Coronary artery (tissue), 2 donors: ENCODE data around the gene PPP1R14C.

Source experiments
- DNase-seq: peaks from one replicate; pipeline ENCODE4 v3.0.0-alpha.2; 2017; ENCODE audit warnings: low spot score
- H3K27ac ChIP-seq, 2 donors: fragments of 200-600 bp; sonication (generic); one replicate each; pipeline ENCODE4 v1.5.1; 2016 to 2019
- H3K4me3 ChIP-seq: fragments of 200-600 bp; sonication (generic); 2 replicates; pipeline ENCODE4 v1.5.1; 2016; ENCODE audit warnings: mild to moderate bottlenecking, moderate library complexity
- TF ChIP-seq, protein P1 (sequence below): fragments of 200-600 bp; sonication (generic); IDR thresholded peaks from one replicate; pipeline ENCODE4 v1.5.1; 2019; ENCODE audit warnings: antibody characterized with exemption

Gene PPP1R14C

DNA sequence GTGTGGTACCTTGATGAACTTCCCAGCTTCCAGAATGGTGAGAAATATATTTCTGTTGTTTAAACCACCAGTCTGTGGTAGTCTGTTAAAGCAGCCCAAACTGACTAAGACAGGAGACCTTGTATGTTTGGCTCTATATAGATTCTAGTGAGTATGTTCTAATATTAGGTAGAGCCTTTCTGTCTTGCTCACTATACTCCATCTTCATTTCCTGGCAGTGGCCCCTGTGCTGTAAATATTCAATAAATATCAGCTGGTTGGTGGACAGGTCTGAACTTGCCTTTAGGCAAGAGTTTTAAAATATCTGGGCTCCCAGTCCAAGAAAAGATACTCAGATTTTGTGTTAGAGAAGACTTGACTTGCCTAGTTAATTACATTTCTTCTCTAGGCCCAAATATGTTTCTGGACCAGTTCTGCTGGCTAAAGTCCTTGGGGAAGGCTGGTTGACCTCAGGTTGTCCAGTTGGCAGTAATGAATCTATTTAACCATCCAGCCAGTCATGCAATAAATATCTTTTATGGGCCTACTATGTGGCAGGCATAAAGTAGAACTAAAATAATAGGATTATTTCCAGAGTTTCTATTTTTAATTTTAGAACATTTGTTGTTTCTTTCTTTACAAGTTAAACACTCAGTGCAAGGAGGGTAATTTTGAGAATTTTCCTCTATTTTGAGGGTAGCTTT is 22.3 kb downstream of the PPP1R14C start:
- TF ChIP-seq, protein P1, sequence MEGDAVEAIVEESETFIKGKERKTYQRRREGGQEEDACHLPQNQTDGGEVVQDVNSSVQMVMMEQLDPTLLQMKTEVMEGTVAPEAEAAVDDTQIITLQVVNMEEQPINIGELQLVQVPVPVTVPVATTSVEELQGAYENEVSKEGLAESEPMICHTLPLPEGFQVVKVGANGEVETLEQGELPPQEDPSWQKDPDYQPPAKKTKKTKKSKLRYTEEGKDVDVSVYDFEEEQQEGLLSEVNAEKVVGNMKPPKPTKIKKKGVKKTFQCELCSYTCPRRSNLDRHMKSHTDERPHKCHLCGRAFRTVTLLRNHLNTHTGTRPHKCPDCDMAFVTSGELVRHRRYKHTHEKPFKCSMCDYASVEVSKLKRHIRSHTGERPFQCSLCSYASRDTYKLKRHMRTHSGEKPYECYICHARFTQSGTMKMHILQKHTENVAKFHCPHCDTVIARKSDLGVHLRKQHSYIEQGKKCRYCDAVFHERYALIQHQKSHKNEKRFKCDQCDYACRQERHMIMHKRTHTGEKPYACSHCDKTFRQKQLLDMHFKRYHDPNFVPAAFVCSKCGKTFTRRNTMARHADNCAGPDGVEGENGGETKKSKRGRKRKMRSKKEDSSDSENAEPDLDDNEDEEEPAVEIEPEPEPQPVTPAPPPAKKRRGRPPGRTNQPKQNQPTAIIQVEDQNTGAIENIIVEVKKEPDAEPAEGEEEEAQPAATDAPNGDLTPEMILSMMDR: no peak
- no peak for DNase-seq
- Histone ChIP-seq H3K27ac (no peak overlapping the region), H3K4me3 (no peak overlapping the region)

DNA sequence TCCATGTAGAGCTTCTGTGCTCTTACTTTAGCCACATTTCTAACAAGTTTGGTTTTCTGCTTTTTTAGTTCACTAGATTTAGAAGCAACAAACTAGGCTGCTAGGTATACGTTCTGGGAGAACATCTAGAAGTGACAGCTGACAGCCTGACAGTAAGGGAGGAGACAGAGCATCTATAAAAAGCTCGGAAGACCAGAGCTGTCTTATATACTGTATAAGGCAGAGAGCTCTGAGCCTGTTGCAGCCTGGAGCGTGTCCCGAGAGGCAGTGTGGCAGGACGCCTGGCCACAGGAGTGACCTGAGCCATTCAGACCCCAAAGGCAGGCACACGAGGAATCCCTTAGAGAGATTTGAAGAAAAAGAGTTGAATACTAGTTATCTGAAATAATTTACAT is 24.6 kb downstream of the PPP1R14C start:
- Histone ChIP-seq H3K4me3 (no peak overlapping the region), H3K27ac (no peak overlapping the region)
- DNase-seq: no peak
- TF ChIP-seq, protein P1: no peak

DNA sequence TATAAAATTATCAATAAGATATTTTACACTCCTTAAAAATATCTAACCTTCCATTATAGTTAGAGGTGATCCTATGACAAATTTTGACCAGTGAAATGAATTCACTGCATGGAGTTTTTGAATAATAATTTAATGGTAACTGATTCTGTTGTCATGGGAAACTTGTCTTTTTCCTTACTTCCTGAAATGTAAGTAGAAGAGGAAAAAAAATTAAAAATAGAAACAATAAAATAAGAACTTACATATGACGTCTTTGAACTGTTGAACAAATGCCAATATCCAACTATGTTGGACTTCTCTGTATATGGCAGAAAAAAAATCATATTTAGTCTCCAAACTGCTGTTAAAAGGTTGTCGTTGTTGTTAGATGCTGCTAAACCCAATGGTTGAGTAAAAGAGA is 26.3 kb downstream of the PPP1R14C start:
- no peak overlapping the region for H3K4me3 ChIP-seq
- TF ChIP-seq, protein P1: no peak
- DNase-seq: no peak
- H3K27ac ChIP-seq: no peak overlapping the region

DNA sequence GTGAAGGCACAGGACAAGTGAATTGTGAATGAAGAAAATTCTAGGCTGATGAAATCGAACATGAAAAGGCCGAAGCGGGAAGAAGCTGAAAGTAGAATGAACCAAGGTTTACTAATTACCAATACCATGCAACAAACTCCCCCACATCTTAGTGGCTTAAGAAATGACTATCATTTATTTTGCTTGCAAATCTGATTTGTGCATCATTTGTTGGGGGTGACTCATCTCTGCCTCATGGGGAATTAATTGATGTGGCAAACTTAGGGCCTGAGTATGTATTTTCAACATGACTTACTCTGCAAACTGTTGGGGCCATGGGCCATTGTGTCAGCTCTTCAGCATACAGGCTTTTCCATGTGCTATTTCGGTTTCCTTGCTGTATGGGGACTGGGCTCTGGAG is 26.8 kb downstream of the PPP1R14C start:
- TF ChIP-seq, protein P1: no peak
- no peak overlapping the region for H3K27ac ChIP-seq
- H3K4me3 ChIP-seq: no peak overlapping the region
- DNase-seq: no peak

DNA sequence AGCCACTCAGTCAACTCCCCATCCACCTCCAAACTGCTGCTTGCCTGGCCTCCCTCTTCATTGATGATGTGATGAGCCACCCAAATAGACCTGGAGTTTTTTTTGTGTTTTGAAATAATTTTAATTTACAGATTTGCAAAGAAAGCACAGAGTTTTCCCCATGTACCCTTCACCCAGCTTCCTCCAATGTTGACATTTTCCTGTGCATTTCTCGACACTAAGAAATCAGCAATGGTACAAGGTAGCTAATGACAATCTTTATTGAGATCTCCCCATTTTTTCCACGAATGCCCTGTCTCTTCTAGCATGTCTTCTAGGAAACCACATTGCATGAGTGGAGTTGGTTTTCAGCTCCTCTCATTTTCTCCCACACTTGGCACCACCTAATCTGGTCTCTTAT is 30.1 kb downstream of the PPP1R14C start:
- TF ChIP-seq, protein P1: no peak
- H3K27ac ChIP-seq: no peak overlapping the region
- H3K4me3 ChIP-seq: no peak overlapping the region

DNA sequence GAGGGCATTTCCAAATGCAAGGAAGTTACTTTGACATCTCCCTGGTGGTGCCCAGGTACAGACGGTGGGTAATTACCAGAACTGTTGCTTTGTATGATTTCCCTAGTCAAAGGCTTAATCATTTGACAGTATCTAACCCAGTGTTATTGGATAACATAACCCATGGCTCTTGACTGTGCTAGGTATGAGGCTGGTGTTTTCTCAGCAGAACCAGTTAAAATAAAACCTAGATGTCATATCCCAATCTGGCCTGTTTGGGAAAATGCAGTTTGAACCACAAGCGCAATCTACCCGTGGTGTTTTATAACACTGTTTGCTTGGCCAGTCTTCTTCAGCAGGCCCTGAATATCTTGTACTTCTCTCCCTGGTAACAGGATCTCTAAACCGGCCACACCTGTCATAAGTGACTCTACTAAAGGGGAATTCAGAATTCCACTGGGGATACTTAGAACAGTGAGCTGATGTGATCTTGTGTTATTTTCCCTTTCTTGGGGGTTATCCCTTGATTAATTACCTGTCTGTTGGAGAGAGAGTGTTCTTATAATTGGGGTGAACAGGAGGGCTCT is 32.8 kb downstream of the PPP1R14C start:
- no peak for DNase-seq
- H3K27ac ChIP-seq: no peak overlapping the region
- TF ChIP-seq, protein P1: no peak
- H3K4me3 ChIP-seq: no peak overlapping the region

More for the DNA sequence above, 30.1 kb downstream of the PPP1R14C start:
- DNase-seq: no peak

DNA sequence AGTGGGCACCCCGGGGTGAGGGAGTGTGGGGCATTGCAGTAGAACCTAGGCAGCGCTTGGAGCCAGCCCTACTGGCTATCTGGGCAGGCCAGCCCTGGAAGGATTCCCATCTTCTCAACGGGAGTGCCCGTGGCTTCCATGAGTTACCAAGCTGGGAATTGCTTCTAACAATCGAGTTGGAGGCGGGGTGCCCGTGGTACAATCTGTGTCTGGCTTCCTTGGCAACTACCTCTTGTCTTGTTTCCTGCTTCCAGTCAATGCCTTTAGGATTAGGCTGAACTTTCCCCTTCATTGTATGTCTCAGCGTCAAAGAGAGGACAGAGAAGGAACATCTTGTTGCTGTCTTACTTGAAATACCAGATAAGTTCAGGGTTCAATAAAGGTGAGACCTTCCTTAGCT is 33.3 kb downstream of the PPP1R14C start:
- TF ChIP-seq, protein P1: no peak
- H3K27ac ChIP-seq: no peak overlapping the region
- DNase-seq: no peak
- H3K4me3 ChIP-seq: no peak overlapping the region
